ENCODE results near the gene CAMP.

GRCh38 chr3:48226939-48227338 lies 3.6 kb downstream of the CAMP start:
- TF ChIP-seq EZH2 (IDR thresholded peaks at IDR 0.05; ENCODE audit: low read length, missing control alignments) = no peak
- TF ChIP-seq, protein P1, sequence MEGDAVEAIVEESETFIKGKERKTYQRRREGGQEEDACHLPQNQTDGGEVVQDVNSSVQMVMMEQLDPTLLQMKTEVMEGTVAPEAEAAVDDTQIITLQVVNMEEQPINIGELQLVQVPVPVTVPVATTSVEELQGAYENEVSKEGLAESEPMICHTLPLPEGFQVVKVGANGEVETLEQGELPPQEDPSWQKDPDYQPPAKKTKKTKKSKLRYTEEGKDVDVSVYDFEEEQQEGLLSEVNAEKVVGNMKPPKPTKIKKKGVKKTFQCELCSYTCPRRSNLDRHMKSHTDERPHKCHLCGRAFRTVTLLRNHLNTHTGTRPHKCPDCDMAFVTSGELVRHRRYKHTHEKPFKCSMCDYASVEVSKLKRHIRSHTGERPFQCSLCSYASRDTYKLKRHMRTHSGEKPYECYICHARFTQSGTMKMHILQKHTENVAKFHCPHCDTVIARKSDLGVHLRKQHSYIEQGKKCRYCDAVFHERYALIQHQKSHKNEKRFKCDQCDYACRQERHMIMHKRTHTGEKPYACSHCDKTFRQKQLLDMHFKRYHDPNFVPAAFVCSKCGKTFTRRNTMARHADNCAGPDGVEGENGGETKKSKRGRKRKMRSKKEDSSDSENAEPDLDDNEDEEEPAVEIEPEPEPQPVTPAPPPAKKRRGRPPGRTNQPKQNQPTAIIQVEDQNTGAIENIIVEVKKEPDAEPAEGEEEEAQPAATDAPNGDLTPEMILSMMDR (conservative IDR thresholded peaks at IDR 0.05 in 1 of 2, IDR thresholded peaks at IDR 0.05 in 1 of 2; ENCODE audit: low read depth in 1 of 2, low read length in 2 of 2) = no peak
